GM06990 (cell line): ENCODE measurements around the gene HSPG2.

Source experiments
- DNase-seq: peaks from one replicate; pipeline ENCODE4 v3.0.0-alpha.2; 2011; ENCODE audit not compliant: insufficient read length; ENCODE audit errors: extremely low read depth
- H3K27me3 ChIP-seq: replicated peaks from 2 replicates; pipeline ENCODE4 v1.6.0; 2011; ENCODE audit warnings: low read length; ENCODE audit not compliant: control insufficient read depth, insufficient read depth
- H3K36me3 ChIP-seq: 2 replicates; pipeline ENCODE4 v1.5.1; 2011; ENCODE audit warnings: low read length; ENCODE audit not compliant: control insufficient read depth, insufficient read depth
- H3K4me3 ChIP-seq: replicated peaks from 2 replicates; pipeline ENCODE4 v1.5.1; 2011; ENCODE audit warnings: low read depth, mild to moderate bottlenecking, control low read depth, low read length
- CTCF ChIP-seq: IDR thresholded peaks from 2 replicates; pipeline ENCODE4 v1.5.1; 2011; ENCODE audit warnings: low read length, control low read depth, mild to moderate bottlenecking, inconsistent platforms; ENCODE audit not compliant: insufficient read depth, poor library complexity, severe bottlenecking

The HSPG2 gene

GRCh38 chr1:21931171-21932093 is 5.7 kb downstream of the HSPG2 start:
- H3K36me3 ChIP-seq: no peaks in the 10 kb centered on the region
- DNase-seq: no peak
- no peak for TF ChIP-seq CTCF
- no peak overlapping the region for H3K4me3 ChIP-seq
- H3K27me3 ChIP-seq: no peaks in the 10 kb centered on the region; the same call in none of the 2 replicates

- TF ChIP-seq CTCF: no peak
- no peaks in the 10 kb centered on the region for H3K36me3 ChIP-seq
These were observed 6.4 kb downstream of the HSPG2 start for GRCh38 chr1:21930629-21931170.

GRCh38 chr1:21930080-21930571 is 7.0 kb downstream of the HSPG2 start:
- no peaks in the 10 kb centered on the region for H3K27me3 ChIP-seq
- TF ChIP-seq CTCF: no peak
- DNase-seq: no peak
- no peak overlapping the region for H3K4me3 ChIP-seq
- H3K36me3 ChIP-seq: no peaks in the 10 kb centered on the region

More at GRCh38 chr1:21930629-21931170, 6.4 kb downstream of the HSPG2 start:
- Histone ChIP-seq H3K4me3 (no peak overlapping the region), H3K27me3 (no peaks in the 10 kb centered on the region)
- DNase-seq: no peak

- no peaks in the 10 kb centered on the region for H3K27me3 ChIP-seq
- no peaks in the 10 kb centered on the region for H3K36me3 ChIP-seq
- no peak overlapping the region for H3K4me3 ChIP-seq
- no peak for DNase-seq
- no peak for TF ChIP-seq CTCF
These were observed 9.4 kb downstream of the HSPG2 start for GRCh38 chr1:21927533-21928237.

- DNase-seq: no peak
- no peak for TF ChIP-seq CTCF
- no peaks in the 10 kb centered on the region for H3K36me3 ChIP-seq
- H3K27me3 ChIP-seq: no peaks in the 10 kb centered on the region
- H3K4me3 ChIP-seq: no peak overlapping the region
These were observed 10.1 kb downstream of the HSPG2 start for GRCh38 chr1:21926814-21927532.
